Amniotic epithelial cell (primary cell): ENCODE measurements around the gene HNRNPF.

Experiments used
- DNase-seq: peaks from one replicate; pipeline ENCODE4 v3.0.0-alpha.2; 2010; ENCODE audit warnings: low read depth

The HNRNPF gene

DNA sequence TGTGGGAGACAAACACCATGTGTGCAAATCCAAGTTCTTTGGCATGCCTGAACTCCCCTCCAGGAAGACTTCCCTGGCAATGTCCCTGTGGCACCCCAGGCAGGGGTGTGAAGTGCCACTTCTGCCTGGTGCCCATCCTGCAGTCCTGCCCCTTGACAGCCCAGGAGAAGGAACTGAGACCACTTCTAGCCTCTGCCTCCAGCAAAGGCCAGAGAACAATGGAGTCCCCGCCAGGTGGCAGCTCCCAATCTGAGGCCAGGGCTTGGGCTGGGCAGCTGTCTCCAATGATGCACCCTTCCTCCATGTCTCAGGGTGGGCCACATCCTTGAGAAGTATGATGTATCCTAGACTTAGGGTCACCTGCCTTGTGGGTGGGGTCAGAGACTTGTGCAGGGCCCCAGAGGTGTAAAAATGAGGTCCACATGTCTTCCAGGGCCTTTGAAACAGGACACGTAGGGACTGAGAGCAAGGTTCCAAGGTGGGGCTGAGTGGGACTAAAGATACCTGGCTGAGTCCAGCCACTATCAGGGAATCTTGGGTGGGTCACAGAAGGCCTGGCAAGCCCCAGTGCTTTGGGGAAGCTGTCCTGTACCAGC lies 32.1 kb downstream of the HNRNPF start:
- DNase-seq, result no peak

DNA sequence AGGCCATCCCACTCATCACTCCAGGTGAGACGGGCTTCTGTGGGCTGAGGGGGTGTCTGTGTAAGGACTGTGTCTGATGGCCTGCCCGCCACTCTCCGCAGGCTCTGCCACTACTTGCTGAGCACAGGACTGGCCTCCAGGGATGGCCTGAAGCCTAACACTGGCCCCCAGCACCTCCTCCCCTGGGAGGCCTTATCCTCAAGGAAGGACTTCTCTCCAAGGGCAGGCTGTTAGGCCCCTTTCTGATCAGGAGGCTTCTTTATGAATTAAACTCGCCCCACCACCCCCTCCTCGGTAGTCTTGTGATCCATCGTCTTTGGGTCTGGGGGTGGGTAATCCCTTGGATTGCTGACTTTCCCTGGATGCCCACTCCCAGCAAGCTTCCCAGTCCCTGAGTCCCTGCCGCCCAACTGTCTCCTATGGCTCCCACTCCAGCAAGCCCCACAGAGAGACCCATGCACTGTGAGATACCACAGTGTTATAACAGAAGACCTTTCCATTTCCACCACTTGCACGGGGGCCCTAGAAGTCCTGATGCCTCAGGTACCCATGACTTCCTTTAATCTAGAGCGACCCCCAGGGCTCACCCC lies 32.8 kb downstream of the HNRNPF start:
- no peak for DNase-seq

DNA sequence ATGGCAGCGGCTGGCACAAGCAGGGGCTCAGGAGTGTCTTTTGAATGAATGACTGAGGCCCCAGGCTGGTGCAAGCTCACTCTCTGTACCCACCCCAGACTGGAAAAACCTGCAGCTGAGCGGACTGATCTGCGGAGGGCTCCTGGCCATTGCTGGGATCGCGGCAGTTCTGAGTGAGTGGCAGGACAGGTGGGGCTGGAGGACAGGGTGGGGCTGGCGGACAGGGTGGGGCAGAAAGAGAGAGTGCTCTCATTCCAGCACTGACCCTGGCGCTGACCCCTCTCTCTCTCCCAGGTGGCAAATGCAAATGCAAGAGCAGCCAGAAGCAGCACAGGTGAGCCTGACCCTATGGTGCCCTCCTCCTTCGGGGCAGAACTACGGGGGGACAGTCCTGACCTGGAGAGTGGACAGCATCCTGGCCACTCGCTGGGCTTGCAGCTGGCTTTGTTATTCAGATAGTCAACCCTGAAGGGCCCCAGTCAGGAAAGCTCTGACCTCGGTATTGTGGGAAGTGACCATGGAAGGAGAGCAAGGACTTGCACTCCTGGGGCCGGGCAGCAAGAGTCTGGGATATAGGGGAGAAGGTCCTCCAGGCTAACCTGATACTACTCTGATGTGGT lies 33.5 kb downstream of the HNRNPF start:
- no peak for DNase-seq

DNA sequence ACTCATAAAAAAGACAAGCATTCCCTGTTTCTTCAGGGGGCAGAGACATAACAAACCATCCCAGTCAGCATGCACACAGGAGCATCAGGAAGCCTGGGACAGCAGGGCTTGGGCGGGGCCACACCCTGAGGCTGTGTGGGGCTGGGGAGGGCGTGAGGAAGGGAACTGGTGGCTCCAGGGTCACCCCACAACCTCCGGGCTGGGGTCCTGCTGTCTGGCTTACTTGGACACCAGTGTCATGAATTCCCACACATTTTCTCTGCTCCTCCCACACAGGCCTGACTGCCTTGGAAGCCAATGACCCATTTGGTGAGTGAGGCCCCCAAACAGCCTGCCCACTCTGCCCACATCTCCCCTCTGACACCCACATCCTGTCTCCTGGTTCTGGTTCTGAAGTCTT lies 34.8 kb downstream of the HNRNPF start:
- no peak for DNase-seq

DNA sequence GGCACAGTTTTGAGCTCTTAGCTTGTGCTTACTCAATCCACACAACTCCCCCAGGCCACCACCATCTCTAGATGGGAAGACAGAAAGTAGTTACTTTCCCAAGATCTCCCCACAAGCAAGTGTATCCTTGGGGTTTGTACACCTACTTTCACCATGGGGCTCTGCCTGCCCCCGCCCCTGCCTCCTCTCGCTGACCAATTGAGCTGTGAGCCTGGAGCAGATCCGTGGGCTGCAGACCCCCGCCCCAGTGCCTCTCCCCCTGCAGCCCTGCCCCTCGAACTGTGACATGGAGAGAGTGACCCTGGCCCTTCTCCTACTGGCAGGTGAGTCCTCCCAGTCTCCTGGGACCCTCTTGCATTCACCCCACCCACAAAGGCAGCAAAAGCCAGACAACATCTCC lies 35.5 kb downstream of the HNRNPF start:
- no peak for DNase-seq

DNA sequence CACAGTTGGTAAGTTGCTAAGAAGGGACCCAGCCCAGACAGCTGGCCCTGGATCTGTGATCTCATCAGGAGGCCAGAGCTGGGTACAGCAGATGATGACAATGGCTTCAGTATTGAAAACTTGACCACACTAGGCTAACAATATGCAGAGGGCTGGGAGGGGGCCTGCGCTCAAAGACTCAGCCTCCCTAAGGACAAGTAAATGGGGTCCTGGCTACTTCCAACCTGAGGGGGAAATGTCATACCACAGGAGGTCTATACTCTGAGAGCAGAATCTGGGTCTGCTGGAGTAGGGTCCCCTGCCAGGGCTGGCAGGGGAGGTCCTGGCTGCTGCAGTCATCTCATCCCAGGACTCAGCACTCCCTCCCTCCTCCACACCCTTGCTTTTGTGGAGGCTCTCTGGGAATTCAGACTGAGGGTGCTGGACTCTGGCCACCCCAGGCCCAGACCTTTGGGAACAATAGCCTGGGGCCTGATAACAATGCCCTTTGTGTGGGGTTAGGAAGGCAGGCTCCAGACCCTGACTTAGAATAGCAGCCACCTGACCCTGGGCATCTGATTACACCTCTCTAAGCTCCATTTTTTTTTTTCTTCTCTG lies 36.1 kb downstream of the HNRNPF start:
- DNase-seq, result no peak

DNA sequence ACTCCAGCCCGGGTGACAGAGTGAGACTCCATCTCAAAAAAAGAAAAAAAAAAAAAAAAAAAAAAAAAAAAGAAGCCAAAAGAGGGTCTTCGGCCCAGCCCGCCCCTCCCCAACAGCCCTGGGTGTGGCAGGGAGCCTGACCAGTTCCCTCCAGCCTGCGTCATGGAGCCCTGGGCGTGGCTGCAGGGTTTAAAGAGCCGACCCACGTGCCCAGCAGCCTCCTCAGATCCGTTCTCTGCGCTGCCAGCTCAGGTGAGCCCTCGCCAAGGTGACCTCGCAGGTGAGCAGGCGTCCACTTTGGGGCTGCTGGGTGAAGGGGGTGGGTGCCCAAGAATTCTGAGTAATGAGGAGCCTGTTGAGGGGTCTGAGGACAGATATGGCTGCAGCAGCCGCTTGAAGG lies 37.6 kb downstream of the HNRNPF start, which contains the start of gene FXYD4:
Gene FXYD4 (plus strand): TSS at position 219 of the 400 bp plus-strand sequence. CDS start 2,111 bp downstream, outside the sequence.
- no peak for DNase-seq

DNA sequence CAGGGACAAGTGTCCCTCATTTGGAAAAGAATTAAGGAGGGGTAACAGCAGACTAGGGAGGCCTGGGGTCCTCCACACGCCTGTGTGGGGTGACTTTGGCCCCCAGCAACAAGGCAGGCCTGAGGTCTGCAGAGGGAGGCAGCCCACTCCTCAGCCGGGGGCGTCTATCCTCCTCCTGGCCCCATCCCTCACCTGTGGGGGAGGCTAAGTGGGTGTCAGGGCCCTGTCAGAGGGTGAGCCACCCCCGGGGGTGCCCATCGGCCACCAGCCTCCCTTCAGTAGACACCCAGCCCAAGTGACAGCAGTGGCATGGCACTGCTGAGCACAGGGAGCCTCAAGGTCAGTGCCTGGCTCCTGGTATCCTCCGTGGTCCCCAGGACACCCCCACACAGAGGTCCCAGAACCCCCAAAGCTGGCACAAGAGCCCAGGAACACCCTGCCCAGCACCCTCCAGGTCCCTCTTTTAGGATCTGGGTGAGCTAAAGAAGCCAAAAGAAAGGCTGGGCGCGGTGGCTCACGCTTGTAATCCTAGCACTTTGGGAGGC lies 38.2 kb downstream of the HNRNPF start:
- DNase-seq, result no peak

DNA sequence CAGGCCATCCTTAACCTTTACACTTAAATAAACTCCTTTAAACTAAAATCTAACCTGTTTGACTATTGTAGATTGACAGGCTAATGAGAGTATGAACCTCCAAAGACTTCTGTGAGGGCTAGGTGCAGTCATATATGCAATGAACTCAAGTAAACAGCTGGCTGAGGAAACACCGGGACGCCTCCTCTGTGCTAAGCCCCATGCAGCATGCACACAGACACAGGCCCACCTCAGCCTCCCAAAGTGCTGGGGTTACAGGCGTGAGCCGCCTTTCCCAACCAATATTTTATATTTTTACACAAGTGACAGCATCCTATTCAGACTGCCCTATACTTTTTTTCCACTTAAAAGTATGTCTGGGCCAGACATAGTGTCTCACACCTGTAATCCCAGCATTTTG lies 39.1 kb downstream of the HNRNPF start:
- DNase-seq, result no peak

DNA sequence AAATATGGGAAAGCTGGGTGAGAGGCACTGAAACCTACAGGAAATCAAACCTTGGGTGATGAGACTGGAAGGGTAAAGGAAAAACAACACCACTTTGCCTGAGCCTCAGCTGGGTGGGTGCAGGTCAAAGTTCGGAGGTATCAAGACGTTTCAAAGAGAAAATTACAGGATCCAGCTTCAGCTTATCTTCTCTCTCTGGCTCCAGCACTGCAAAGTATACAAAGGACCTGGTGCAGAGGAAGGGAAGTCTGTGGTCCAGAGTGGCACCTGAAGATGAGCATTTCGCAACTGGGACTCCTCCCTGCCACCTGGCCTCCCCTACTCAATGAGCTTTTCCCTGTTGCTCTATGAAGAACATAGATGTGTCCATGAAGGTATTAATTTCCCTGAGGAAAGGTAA lies 44.0 kb downstream of the HNRNPF start:
- DNase-seq, result no peak

DNA sequence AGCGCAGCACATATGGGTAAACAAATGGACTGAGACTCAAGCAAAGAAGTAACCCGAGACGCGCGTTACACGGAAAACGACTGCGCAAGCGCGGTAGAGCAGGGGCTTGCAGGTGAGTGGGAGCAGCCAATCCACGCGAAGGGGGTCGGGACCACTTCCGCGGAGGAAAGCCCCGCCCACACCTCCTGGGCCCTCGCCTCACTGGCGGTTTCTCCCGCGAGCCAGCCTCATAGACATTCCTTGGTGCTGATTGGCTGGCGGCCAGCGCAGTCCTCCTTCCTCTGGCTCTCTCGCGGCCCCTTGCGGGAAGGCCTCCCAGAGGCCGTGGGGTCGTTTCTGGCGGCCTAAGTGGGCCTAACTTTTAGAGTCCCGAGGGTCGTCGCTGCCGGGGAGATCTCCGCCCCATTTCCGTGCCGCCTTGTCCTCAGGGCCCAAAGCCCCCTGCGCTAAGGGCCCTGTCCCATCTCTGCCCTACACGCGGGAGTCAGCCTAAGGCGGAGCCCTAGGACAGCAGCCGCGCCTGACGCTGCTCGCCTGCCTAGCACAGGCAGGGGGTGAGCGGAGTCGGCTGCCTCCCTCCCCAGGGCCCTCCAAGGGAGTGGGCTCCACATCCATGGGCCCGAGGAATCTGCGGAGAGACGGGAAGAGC lies 46.7 kb downstream of the HNRNPF start:
- DNase-seq, result peak; percentile 95

DNA sequence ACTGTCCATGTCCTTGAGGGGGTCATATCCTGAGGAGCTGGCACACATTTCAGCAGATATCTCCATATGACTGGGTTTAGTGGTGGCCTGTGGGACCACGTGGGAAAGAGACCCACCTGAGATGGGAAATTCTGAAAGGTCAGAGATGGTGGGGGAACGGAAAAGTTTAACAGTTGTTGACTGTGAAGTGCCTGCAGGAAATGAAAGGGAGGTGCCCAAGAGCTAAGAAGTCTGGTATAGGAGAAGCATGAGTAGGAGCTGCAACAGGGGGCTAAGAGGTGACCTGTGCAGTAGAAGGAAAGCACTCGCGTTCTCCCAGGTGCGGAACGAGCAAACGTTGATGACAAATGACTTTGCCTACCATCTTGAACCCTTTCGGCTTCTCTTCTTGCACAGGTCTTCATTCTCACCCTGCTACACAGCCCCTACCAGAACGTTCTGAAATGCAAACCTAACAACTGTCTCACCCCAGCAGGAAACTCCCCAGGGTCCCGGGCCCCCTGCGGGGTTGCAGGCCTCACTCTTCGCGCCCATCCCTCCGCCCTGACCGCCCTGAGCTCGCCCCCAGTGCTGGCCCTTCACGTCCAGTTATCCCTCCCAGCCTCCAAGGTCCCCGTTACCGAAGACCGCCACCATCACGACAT lies 47.3 kb downstream of the HNRNPF start:
- no peak for DNase-seq

DNA sequence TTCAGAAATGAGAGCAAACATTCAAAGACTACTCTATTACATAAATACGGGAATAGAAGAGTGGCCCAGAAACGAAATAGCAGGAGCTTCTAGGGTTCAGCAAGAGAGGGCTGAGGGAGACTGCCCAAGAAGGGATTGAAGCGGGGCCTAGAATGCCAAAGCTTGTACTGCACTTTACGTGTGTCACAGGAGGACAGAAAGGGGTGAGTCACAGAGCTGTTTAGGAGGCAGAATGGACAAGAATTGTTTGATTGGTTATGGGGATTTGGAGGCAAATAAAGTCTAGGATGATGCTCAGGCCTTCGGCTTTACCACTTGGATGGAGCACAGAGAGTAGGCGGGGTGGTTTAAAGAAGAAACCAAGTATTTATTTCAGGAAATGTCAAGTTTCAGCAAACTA lies 48.9 kb downstream of the HNRNPF start:
- no peak for DNase-seq

DNA sequence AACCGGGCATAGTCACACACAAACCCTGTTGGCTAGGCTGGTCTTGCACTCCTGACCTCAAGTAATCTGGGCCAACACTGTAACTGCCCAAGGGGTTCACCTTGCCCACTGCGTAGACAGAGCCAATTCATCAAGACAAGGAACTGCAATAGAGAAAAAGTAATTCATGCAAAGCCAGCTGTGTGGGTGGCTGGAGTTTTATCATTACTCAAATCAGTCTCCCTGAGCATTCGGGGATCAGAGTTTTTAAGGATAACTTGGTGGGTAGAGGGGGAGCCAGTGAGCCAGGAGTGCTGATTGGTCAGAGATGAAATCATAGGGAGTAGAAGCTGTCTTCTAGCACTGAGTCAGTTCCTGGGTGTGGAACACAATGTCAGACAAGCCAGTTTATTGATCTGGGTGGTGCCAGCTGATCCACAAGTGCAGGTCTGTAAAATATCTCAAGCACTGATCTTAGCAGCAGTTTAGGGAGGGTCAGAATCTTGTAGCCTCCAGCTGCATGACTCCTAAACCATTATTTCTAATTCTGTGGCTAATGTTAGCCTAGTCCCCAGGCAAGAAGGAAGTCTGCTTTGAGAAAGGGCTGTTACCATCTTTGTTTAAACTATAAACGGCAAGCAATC lies 53.1 kb downstream of the HNRNPF start:
- peak; percentile 16 for DNase-seq

DNA sequence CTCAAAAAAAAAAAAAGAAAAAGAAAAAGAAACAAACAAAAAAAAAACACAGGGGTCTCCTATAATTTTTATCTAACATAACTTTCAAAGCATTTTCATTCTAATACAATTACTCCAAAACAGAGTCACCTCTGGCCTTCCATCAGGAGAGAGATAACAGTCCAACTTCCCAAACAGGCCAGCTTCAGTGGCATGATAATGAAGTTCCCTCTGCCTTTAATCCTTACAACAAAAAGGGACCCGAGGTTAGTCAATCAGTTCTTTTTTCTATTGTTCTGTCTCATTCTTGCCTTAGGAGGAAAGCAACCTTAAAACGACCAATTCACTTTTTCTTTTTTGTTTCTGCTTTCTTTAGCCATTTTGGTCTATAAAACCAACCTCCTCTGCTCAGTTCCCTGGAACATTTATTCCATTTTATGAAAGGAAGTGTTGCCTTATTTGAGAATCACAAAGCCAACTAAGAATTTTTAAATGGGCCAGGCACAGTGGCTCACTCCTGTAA lies 54.1 kb downstream of the HNRNPF start:
- no peak for DNase-seq

DNA sequence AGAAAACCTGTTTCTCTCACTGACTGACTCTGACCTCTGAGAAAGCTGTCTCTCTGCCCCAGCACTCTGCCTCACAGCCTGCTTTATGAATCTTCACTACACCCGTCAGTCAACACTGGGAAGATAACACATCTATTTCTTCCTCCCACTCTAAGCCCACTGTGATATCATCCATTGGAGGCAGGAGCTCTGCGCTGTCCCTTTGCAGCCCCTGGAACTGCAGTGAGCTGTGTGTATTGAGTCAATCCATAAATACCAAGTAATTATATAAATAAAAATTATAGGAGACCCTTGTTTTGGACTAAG lies 54.7 kb downstream of the HNRNPF start:
- DNase-seq, result no peak

DNA sequence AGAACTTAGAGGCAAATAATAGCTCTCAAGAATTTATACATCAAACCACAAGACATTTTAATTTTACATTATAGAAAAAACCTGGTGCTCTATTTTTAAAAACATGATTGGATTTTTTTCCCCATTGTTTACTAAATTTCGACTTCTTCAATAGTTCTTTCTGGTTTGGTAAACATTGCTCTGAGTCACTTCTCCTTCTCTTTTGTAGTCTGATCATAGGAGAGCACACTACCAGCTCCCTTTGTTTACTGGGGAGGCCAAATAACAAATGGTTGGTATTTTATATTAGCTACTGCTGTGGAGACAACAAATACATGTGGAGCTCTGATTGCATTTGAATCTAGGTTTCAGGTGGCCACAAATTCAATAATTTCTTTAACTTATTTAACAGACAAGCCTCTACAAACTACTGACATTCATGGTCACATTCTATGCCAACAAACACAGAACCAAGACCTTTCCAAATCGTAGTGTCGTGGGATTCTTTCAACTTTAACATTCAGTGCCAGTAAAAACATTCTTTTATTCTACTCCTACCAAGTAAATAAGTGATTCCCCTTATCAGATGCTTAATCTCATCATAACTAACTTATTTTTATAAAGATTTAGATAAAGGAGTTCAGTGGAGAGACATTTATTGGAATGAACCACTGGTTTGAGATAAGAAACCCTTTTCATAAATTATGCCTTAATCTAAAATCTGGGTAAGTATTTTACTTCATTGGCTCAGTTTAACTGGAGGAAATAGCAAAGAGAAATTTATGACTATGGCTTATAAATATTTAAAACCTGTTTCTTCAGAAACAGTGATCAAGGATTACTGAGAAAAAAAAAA lies 55.3 kb downstream of the HNRNPF start:
- no peak for DNase-seq

DNA sequence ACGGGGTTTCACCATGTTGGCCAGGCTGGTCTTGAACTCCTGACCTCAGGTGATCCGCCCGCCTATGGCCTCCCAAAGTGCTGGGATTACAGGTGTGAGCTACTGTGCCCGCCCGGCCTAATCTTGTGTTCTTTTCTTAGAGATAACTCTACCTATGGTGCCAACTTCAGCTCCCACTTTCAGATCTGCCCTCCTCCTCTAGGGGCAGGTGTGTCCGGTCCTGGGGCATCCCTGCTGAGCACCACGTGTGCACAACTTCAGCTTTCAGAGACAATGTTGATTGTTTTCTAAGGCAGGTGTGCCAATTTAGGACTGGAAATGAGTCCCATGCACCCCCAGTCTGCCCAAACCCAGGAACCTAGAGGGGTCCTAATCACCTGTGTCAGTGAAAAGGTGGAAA lies 56.0 kb downstream of the HNRNPF start:
- DNase-seq, result no peak

DNA sequence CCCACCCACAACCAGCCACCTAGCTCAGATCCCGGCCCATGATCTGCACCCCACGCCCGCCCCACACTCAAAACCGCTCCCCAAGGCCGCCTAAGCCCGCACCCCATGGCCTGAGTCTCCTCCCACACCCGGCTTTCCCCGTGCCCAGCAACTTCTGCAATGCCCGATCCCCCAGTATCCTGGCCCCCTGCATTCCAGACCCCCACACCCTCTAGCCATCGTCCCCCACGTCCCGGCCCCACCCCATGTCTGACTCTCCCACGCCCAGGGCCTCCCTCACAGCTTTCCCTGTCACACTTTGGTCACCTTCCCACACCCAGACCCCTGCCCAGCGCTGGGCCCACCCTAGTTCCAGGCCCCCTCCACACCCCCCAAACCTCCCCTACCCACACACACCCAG lies 57.7 kb downstream of the HNRNPF start:
- DNase-seq, result no peak

DNA sequence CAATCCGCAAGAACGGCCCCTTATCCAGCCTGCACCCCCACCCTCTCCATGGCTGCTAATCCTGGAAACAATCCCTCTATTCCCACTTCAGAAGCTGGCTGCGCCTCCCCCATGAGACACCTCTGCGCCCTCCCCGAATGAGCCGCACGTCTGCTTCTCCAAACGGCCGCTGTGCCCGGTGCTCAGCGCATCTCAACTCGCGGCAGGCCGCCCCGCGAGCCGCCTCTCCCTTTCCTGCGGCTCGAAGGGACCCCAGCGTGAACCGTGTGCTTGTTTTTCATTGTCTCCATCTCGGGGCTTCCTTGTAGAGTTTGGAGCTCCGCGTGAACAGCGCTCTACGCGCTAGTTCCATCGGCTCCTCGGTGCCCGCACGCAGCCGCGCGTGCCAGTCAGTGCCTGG lies 58.3 kb downstream of the HNRNPF start:
- no peak for DNase-seq

DNA sequence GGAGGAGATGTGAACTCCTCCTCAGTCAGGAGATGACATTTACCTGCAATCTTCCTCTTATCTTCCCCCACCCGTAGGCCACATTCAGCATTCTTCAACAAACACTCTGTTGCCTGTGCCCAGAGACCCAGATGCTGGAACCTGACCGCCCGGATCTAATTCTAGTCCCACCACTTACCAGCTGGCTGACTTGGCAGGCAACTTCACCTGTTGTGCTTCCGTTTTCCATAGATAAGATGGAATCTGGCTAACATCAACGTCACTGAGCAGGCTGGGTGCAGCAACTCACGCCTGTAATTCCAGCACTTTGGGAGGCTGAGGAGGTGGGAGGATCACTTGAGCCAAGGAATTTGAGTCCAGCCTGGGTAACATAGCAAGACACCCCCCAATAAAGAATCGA lies 58.8 kb downstream of the HNRNPF start:
- DNase-seq, result peak; percentile 26
